NCI-H345 treated with DMSO at 0.1 percent for 48 hours (cell line): ENCODE data around the gene GLRA1.
"Not testable (repeated sequence)": the region's sequence is repeated elsewhere in the genome, so short reads cannot be mapped to it uniquely, and the experiment has no call there.

ENCODE experiments used
- DNase-seq: peaks from one replicate; lab custom pipeline; 2025; ENCODE audit not compliant: unreplicated experiment; lab: John Stamatoyannopoulos, UW

Gene GLRA1

DNA sequence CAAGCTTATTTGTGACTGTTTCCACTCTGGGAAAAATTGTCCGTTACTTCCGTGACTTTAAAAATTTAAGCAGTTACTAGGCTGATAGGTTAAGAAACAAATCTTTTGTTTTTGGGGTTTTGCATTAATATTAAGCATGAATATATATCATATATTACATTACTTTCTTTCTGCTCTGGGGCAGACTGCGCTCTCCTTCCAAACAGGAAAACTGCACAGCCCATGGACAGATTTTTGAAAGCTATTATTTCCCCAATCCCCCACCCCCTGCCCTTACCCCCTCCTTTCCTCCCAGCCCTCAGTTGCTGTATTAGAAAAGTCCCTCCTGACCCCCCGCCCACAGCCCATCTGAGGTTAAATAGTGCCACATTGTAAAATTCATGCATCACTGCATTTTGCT is 102.5 kb downstream of the GLRA1 start:
- no peak for DNase-seq

DNA sequence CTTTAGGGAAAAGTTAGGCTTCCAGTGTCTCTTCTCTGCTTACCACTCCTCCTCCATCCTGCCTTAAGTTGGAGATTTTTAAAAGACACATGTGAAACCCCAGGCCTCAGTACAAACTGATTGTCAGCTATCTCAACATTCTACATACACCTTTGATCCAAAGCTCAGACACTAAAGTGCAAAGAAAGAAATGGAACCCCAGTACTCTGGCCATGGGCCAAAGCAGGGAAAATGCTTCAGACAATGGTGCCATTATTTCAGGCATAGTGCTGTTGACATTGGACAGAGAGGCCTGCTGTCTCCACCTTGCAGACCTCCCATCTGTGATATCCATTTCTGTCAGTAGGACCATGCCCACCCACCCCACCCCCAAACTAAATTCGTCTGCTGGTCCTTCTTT is 103.7 kb downstream of the GLRA1 start:
- DNase-seq = peak; percentile 24

DNA sequence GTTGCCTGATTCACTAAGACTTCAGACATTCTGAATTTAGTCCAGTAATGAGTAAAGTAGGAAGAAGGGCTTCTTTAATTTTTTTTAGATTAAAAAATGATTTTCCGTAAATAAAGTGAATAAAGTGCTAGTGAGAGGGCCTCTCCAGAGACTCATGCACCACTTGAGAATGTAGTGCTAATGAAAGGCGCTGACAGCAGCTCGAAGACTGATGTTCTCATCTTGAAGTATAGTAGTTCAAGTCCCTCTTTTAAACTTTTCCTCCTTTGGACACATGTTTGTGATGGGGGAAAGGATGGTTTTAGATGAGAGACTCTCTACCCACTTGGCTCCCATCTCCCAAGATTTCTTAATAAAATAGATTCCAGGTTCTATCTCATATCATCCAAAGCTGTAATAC is 104.4 kb downstream of the GLRA1 start:
- no peak for DNase-seq

DNA sequence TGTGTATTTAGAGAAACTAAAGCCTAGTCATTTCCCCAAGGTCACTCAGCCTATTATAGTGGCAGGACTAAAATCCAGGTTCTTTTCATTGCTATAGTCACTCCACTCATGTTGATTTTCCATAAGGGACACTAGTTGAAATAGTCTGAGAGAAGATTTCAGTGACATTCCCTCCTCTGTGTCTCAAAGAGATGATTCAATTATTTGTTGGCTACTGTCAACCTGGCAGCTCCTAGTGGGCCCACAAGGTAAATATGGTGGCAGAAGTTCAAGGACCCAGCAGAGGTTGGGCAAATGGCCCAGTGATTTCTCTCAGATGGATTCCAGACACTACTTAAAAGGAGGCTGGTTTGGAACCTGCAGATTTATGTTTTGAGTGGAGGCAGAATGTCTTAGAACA is 104.8 kb downstream of the GLRA1 start:
- DNase-seq = no peak

DNA sequence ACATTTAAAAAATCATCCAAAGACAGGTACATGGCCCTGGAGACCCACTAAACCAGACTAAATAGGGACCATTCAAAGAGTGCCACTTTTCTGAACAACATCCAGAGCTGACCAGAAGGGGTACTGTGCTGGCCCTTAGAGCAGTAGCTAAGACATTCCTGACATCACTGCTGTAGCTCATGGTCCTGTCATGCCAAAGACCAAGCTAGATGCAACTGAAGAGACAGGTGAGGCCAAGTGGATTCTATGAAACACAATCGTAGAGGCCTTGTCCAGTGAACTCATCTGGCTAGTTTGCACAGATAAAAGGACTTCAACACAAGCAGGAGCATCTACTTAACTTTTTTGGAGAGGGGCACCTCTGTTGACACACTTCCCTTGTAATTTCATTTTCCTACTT is 109.6 kb downstream of the GLRA1 start:
- no peak for DNase-seq

DNA sequence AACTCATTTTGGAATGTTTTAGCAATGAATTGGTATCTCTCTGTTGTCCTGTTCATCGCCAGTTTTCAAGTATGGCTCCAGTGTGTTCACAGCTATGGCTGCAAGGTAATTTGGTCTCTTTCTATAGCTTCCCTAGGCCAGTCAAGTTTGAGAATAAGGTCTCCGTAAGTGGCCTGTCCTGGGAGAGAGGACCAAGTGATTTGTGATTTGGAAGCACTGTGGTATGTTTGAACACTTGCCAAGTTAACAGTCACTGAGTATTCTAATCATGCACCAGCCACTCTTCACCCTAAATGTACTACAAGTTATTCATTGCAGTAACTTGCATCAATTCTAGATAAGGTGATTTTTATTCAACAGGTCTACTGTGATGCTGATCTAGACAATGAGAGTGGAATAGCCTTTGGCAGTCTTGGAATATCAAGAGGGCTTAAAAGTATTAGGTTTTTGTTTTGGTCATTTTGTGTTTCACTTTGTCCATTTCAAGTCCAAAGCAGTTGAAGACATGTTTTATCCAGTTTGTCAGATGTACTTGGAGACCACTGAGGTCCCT is 111.8 kb downstream of the GLRA1 start:
- no peak for DNase-seq

DNA sequence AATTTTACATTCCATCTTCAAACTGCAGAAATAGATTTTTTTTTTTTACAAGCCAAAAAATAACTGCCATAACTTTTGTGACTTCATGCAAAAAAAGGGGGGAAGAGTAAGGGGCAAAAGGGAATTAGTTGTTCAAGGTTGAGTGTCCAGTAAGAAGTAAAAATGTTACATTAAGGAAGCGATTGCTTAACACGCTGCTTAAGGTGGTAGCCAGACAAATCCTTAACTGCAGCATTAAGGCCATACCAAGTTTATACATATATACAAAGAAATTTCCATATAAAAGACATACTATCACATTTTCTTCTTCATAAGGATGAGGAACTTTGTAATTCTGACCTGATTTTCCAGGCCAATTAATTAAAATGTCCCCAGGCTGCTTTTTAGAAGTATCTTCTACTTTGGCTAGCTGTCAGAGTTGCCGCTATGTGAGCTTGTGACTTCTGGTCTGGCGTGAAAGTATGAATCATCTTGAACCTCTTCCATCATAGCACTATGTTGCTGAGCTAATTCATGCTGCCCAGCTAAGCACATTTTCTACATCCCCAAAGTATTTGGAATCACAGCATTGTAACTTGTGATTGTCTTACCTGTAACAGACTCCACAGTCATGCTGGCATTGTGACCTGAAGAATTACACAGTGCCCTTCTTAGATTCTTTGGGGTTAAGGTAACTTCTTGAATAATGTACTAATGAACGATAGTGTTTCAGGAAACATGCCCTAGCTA is 112.9 kb downstream of the GLRA1 start:
- DNase-seq = no peak

DNA sequence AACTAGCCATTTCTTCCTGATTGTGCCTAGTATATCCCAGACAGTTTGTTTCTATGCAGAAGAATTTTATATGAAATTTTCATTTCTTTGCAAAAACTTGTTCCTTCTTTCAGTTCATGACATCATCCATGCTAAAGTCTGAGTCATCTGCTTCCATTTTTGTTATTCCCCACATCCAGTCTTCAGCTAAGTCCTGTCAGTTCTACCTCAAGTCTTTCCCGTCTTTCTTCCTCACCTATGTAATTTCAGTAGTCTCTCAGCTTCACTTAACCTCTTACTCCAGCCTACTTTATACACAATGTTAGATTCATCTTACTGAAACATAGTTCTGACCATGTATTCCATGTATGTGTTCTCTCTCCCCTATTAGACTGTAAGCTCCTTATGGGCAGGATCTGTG is 113.8 kb downstream of the GLRA1 start:
- DNase-seq = no peak

DNA sequence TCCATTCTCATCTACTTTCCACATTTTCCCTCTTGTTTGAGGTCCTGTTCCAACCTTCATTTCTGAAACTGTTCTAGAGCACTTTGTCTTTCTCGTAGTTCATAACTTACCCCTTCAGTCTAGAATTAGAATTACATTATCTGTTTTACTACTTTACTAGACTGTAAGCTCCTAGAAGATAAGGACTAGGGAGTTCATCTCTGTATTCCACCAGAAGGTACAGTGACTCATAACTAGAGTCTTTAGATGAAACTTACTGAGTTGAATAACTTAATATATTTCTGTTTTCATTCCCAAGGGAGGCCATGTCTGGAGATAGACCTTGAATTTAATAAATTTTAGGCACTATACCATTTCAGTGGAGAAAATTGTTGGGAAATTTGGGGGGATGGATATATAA is 114.2 kb downstream of the GLRA1 start:
- DNase-seq = no peak

DNA sequence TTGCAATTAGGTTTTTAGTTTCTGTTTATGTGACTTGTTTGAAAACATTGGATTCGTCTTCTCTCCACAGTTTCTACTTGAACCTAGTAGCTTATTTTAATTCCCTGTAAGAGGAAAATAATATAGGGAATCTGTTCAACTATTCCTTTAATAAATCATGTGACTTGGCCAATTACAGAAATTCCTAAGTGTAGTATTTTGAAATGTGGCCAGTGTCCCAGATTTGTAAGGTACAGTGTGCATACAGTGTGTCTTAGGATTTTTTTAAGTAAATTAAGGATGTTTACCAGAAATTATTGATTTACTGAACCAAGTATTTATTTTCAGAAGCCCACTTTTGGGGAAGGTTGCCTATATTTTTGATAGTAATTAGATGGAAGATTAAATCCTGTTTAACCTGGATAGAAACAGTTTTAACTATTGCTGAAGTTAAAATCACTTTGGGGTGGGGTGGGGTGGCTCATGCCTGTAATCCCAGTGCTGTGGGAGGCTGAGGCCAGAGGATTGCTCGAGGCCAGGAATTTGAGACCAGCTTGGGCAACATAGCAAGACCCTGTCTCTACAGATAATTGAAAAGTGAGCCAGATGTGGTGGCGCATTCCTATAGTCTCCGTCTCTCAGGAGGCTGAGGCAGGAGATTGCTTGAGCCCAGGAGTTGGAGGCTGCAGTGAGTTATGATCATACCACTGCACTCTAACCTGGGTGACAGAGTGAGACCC is 116.0 kb downstream of the GLRA1 start:
- no peak for DNase-seq

DNA sequence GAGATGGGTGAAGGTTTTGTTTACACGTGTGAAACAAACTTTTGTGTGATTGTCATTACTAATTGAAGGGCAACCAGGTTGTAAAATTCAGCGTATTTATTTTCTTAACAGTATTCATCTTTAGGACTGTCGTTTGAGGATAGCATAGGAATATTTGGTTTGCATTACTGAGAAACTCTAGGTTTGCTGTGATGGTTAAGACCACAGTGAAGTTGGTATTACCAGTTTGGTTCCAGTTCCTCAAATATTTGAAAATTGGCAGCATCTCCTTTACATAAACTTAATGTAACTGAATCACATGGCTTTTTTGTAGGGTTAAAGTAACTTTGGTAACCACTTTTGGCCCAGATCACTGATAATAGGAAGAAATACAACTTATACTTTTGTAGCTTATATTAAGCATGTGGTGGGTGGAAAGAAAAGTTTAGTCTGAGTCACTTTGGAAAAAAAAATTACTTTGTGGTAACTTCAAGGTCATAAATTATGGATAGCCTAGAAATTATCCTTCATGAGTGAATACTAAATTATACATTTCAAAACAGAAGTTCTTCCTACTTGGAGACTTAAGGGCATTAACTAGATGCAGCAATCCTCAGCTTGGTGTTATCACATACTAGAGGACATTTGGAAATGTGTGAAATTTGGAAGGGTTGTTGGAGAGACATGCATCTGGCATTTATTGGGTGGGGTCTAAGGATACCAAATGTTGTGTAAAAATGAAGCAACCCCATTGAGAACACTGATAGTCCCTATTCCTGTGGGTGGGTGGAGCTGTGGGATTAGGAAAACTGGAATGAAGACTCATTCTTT is 119.0 kb downstream of the GLRA1 start:
- no peak for DNase-seq

DNA sequence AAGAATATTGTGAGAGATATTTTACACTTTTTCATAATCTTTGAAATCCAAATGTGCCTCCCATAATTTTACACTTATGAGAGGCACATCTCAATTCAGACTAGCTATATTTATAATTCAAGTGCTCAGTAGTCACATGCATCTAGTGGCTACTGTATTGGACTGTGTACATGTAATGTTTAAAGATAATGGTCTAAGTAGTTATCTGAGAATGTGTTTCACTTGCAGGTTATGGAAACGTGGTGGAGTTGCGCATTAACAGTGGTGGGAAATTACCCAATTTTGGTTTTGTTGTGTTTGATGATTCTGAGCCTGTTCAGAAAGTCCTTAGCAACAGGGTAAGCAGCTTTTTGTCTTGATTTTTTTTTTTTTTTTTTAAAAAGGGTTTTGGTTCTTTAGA is 124.1 kb downstream of the GLRA1 start:
- no peak for DNase-seq

DNA sequence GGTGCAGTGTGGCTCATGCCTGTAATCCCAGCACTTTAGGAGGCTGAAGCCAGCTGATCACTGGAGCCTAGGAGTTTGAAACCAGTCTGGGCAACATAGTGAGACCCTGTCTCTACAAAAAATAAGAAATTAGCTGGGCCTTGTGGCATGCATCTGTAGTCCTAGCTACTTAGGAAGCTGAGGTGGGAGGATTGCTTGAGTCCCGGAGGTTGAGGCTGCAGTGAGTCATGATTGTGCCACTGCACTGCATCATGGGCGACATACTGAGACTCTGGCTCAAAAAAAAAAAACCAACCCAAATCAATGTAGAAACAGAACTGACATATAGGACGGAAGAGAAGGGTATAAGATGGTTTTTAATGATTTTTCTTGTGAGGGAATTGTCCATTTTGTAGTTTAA is 125.2 kb downstream of the GLRA1 start:
- DNase-seq = no peak

DNA sequence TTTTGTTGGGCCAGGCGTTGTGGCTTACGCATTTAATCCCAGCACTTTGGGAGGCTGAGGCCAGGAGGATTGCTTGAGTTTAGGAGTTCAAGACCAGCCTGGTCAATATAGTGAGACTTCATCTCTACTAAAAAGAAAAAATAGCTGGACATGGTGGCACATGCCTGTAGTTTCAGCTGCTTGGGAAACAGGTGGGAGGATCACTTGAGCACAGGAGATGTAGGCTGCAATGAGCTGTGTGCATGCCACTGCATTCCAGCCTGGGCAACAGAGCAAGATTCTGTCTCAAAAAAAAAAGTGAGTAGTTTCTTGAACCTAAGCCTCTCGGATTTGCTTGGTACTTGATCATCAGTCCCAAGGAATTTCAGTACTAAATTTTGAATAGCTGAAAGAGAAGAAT is 126.0 kb downstream of the GLRA1 start:
- DNase-seq = no peak

DNA sequence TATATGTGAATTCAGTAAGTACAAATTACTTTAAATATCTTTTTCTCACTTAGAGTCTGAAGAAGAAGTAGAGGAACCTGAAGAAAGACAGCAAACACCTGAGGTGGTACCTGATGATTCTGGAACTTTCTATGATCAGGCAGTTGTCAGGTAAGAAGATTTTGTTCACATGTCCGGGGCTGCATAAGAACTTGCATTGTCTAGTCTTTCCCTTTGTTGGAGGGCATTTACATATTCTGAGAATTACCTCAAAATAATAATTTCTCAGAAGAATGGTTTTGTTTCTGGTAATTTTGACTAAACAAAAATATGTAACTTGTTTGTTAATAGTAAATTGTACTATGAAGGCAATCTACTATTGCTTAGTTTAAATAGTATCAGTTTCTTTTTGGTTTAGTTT is 129.2 kb downstream of the GLRA1 start:
- DNase-seq = no peak

DNA sequence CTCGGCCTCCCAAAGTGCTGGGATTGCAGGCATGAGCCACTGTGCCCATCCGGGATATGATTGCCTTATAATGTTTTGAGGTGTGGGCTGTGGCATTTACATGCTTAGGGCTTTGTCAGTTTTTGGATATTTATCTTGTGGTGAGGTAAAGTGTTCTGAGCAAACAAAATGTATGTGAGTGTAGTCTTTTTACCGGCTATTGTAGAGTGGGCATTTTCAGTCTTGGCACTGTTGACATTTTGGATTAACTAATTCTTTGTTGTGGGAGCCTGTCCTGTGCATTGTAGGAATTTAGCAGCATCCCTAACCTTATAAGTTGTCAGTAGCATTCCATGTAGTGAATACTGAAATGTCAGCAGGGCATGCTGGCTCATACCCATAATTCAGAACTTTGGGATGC is 131.3 kb downstream of the GLRA1 start:
- DNase-seq = no peak

DNA sequence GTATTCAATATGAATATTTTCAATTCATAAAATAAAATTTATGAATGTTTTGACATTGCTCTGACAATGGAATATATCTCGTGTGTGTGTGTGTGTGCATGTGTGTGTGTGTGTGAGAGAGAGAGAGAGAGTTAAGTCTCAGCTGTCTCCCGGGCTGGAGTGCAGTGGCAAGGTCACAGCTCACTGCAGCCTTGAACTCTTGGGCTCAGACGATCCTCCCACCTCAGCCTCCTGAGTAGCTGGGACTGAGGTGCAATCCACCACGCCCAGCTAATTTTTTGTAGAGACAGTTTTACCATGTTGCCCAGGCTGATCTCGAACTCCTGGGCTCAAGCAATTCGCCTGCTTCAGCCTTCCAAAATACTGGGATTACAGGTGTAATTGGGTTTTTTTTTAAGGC is 136.8 kb downstream of the GLRA1 start:
- DNase-seq = no peak

DNA sequence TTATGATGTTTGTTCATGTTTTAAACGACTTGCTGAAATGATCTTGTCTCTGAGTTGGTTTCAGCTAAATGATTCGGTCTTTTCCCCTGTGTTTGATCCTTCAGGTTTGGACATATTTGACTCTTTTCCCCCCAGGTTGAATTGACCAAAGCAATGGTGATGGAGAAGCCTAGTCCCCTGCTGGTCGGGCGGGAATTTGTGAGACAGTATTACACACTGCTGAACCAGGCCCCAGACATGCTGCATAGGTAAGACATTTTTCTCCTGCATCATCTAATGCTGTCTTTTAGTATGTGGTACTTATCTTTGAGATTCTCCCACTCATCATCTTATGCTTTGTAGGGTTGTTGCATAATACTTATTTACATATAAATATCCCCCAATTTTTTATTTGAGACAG is 138.2 kb downstream of the GLRA1 start:
- no peak for DNase-seq

DNA sequence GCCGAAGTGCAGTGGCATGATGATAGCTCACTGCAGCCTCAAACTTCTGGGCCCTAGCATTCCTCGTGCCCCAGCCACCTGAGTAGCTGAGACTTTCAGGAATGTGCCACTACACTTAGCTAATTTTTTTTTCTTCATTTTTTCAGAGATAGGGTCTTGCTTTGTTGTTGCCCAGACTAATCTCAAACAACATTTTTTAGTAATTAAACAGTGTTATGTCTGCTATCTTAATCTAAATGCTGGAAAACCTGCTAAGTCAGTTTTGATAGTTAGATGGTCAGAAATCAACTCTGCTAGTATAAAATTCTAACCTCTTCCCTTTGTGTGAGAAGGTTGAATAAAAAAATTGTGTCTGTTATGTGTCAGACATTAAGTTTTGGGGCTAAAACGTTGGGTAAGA is 140.5 kb downstream of the GLRA1 start:
- no peak for DNase-seq

DNA sequence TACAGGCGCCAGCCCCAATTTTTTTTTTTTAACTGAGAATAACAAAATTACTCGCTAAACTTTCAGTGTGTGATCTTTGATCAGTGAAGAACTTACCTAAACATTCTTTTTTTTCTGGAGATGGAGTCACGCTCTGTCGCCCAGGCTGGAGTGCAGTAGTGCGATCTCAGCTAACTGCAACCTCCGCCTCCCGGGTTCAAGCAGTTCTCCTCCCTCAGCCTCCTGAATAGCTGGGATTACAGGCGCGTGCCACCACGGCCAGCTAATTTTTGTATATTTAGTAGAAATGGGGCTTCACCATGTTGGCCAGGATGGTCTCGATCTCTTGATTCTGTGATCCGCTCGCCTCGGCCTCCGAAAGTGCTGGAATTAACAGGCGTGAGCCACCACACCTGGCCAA is 141.0 kb downstream of the GLRA1 start:
- not testable (repeated sequence) for DNase-seq

DNA sequence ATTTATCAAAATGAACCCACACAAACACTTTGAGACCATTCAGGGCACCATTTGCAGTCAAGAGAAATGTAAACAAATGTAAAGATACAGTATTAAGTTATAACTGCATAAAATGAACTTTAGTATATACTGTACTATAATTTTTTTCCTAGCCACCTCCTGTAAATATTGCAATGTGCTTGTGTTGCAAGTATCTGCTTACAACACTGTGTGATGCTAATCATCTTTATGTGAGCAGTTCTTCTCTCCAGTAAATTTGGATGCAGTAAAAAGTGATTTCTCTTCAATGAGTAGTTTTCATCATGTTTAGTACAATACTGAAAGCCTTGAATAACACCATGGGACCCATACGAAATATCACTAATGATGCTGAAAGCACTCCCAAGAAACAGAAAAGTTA is 143.4 kb downstream of the GLRA1 start:
- DNase-seq = no peak

DNA sequence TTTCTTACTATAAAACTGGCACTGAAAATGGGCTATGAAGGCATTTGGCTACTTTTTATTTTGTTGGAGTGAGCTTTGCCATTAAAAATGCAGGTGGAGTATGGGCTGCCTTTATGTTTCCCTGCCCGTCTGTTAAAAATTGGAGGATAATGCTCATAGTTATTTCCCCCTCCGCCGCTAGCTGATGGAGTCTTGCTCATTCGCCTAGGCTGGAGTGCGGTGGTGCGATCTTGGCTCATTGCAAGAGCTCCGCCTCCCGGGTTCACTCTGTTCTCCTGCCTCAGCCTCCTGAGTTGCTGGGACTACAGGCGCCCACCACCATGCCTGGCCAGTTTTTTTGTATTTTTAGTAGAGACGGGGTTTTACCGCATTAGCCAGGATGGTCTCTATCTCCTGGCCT is 144.3 kb downstream of the GLRA1 start:
- no peak for DNase-seq
